SK-N-SH treated with all-trans-retinoic acid at 6 μM for 48 hours (cell line): Measurements from ENCODE around the gene GTF2A2.

Experiments
- ARNTL ChIP-seq: fragments of 450-650 bp; formaldehyde crosslinking; IDR thresholded peaks from 2 replicates; pipeline ENCODE4 v1.5.0; 2020; ENCODE audit warnings: low read depth, mild to moderate bottlenecking, moderate library complexity, borderline replicate concordance
- BACH2 ChIP-seq: fragments of 250-450 bp; sonication (Bioruptor Pico); IDR thresholded peaks from 2 replicates; pipeline ENCODE4 v1.9.0; 2021; ENCODE audit warnings: mild to moderate bottlenecking, borderline replicate concordance
- ESRRG ChIP-seq: fragments of 250-450 bp; sonication (Bioruptor Pico); IDR thresholded peaks from 2 replicates; pipeline ENCODE4 v1.6.1; 2021; ENCODE audit warnings: mild to moderate bottlenecking
- ISL1 ChIP-seq: fragments of 250-450 bp; sonication (Bioruptor Pico); IDR thresholded peaks from 2 replicates; pipeline ENCODE4 v2.1.2; 2022; ENCODE audit warnings: mild to moderate bottlenecking, moderate library complexity
- PPARA ChIP-seq: fragments of 250-450 bp; sonication (Bioruptor Pico); IDR thresholded peaks from 2 replicates; pipeline ENCODE4 v1.5.0; 2020; ENCODE audit warnings: mild to moderate bottlenecking, borderline replicate concordance
- RARB ChIP-seq: fragments of 250-450 bp; sonication (Bioruptor Pico); IDR thresholded peaks from 2 replicates; pipeline ENCODE4 v1.8.0; 2021; ENCODE audit warnings: mild to moderate bottlenecking, moderate library complexity
- SNAI2 ChIP-seq: fragments of 250-450 bp; sonication (Bioruptor Pico); IDR thresholded peaks from 2 replicates; pipeline ENCODE4 v1.5.0; 2020; ENCODE audit warnings: mild to moderate bottlenecking, moderate library complexity
- ZFP3 ChIP-seq: fragments of 250-450 bp; sonication (Bioruptor Pico); IDR thresholded peaks from 2 replicates; pipeline ENCODE4 v1.5.0; 2020; ENCODE audit warnings: mild to moderate bottlenecking, moderate library complexity
- ZFP30 ChIP-seq: fragments of 450-650 bp; formaldehyde crosslinking; IDR thresholded peaks from 2 replicates; pipeline ENCODE4 v1.5.0; 2022; ENCODE audit warnings: mild to moderate bottlenecking, moderate library complexity
- ZNF565 ChIP-seq: fragments of 450-650 bp; formaldehyde crosslinking; conservative IDR thresholded peaks from 2 replicates; pipeline ENCODE4 v1.5.0; 2020; ENCODE audit warnings: low read depth, mild to moderate bottlenecking, moderate library complexity
- ZNF70 ChIP-seq: fragments of 450-650 bp; formaldehyde crosslinking; IDR thresholded peaks from 2 replicates; pipeline ENCODE4 v1.5.0; 2020; ENCODE audit warnings: mild to moderate bottlenecking, moderate library complexity
- TF ChIP-seq, protein P1 (sequence below): fragments of 250-450 bp; sonication (Bioruptor Pico); IDR thresholded peaks from 2 replicates; pipeline ENCODE4 v1.8.0; 2021; ENCODE audit warnings: low read depth, mild to moderate bottlenecking, moderate library complexity, borderline replicate concordance
- TF ChIP-seq, protein P2 (sequence below): fragments of 250-450 bp; sonication (Bioruptor Pico); IDR thresholded peaks from 2 replicates; pipeline ENCODE4 v1.5.1; 2020; ENCODE audit warnings: low read depth, mild to moderate bottlenecking, moderate library complexity
- TF ChIP-seq, protein P3 (sequence below): fragments of 250-450 bp; sonication (Bioruptor Pico); IDR thresholded peaks from 2 replicates; pipeline ENCODE4 v1.8.0; 2020; ENCODE audit warnings: mild to moderate bottlenecking, moderate library complexity, borderline replicate concordance

DNA sequence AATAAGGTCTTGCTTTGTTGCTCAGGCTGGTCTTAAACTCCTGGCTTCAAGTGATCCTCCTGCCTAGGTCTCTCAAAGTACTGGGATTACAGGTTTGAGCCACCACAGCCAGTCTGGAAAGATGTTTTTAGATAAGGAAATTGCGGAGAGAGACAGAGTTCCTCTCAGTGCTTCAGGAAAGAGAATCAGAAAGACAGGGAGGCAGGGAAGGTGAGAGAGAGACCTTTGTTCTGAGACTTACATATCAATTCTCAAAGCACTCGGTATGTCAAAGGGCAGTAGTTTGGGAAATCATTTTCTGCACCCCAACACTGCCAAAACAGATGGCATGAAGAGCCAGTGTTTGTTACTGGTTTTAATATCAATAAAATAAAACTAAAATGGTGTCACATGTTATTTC, 58.9 kb downstream of the GTF2A2 start:
- TF ChIP-seq, protein P1, sequence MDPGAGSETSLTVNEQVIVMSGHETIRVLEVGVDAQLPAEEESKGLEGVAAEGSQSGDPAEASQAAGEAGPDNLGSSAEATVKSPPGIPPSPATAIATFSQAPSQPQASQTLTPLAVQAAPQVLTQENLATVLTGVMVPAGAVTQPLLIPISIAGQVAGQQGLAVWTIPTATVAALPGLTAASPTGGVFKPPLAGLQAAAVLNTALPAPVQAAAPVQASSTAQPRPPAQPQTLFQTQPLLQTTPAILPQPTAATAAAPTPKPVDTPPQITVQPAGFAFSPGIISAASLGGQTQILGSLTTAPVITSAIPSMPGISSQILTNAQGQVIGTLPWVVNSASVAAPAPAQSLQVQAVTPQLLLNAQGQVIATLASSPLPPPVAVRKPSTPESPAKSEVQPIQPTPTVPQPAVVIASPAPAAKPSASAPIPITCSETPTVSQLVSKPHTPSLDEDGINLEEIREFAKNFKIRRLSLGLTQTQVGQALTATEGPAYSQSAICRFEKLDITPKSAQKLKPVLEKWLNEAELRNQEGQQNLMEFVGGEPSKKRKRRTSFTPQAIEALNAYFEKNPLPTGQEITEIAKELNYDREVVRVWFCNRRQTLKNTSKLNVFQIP (CRISPR knock-in tag), result no peak
- TF ChIP-seq ESRRG (CRISPR knock-in tag), result no peak
- no peak for TF ChIP-seq ZFP30
- TF ChIP-seq SNAI2, result no peak
- no peak for TF ChIP-seq PPARA
- TF ChIP-seq ARNTL (CRISPR knock-in tag), result no peak
- TF ChIP-seq, protein P2, sequence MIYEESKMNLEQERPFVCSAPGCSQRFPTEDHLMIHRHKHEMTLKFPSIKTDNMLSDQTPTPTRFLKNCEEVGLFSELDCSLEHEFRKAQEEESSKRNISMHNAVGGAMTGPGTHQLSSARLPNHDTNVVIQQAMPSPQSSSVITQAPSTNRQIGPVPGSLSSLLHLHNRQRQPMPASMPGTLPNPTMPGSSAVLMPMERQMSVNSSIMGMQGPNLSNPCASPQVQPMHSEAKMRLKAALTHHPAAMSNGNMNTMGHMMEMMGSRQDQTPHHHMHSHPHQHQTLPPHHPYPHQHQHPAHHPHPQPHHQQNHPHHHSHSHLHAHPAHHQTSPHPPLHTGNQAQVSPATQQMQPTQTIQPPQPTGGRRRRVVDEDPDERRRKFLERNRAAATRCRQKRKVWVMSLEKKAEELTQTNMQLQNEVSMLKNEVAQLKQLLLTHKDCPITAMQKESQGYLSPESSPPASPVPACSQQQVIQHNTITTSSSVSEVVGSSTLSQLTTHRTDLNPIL (CRISPR knock-in tag), result no peak
- no peak for TF ChIP-seq ZNF565 (CRISPR knock-in tag)
- TF ChIP-seq, protein P3, sequence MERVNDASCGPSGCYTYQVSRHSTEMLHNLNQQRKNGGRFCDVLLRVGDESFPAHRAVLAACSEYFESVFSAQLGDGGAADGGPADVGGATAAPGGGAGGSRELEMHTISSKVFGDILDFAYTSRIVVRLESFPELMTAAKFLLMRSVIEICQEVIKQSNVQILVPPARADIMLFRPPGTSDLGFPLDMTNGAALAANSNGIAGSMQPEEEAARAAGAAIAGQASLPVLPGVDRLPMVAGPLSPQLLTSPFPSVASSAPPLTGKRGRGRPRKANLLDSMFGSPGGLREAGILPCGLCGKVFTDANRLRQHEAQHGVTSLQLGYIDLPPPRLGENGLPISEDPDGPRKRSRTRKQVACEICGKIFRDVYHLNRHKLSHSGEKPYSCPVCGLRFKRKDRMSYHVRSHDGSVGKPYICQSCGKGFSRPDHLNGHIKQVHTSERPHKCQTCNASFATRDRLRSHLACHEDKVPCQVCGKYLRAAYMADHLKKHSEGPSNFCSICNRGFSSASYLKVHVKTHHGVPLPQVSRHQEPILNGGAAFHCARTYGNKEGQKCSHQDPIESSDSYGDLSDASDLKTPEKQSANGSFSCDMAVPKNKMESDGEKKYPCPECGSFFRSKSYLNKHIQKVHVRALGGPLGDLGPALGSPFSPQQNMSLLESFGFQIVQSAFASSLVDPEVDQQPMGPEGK (CRISPR knock-in tag), result no peak
- no peak for TF ChIP-seq ZFP3 (CRISPR knock-in tag)
- TF ChIP-seq ISL1, result no peak
- TF ChIP-seq RARB (CRISPR knock-in tag), result no peak
- no peak for TF ChIP-seq ZNF70
- TF ChIP-seq BACH2 (CRISPR knock-in tag), result no peak
